Adrenal gland (tissue), 12 donors: ENCODE results near the gene IGFN1. TPM values are rescaled to one million over a fixed set of nuclear protein-coding genes. Genes with fewer than 3 reads are reported as not detected.

ENCODE experiments used
- DNase-seq, 7 donors: peaks; one replicate each; pipeline ENCODE4 v3.0.0-alpha.2; 2019 to 2020
- H3K27ac ChIP-seq, 5 donors: fragments of 200-600 bp; sonication (generic) in 4 of 5; 1 replicate in 3 of 5; 2 replicates in 2 of 5; pipeline versions ENCODE4 v1.5.1 to v1.8.0; 2016 to 2020; ENCODE audit warnings: mild to moderate bottlenecking in 1 of 5
- H3K27me3 ChIP-seq: fragments of 200-600 bp; 2 replicates; pipeline ENCODE4 v1.8.0; 2021
- H3K36me3 ChIP-seq, 2 donors: fragments of 200-600 bp; replicated peaks in 1 of 2; 1 replicate in 1 of 2; 2 replicates in 1 of 2; pipeline versions ENCODE4 v1.5.1 to v1.8.0; 2018 to 2022
- H3K4me1 ChIP-seq, 2 donors: fragments of 200-600 bp; replicated peaks in 1 of 2; 1 replicate in 1 of 2; 2 replicates in 1 of 2; pipeline versions ENCODE4 v1.5.1 to v1.8.0; 2018 to 2021
- H3K4me3 ChIP-seq, 4 donors: fragments of 200-600 bp; sonication (generic) in 3 of 4; one replicate each; pipeline ENCODE4 v1.5.1; 2016 to 2018
- H3K9me3 ChIP-seq, 3 donors: fragments of 200-600 bp; sonication (generic) in 1 of 3; replicated peaks in 1 of 3; 1 replicate in 2 of 3; 2 replicates in 1 of 3; pipeline versions ENCODE4 v1.5.1 to v1.8.0; 2016 to 2021
- CTCF ChIP-seq, 6 experiments: fragments of 450-650 bp in 4 of 6; fragments of 200-600 bp in 2 of 6; sonication (generic) in 1 of 6; IDR thresholded peaks; 1 replicate in 5 of 6; 2 replicates in 1 of 6; pipeline versions ENCODE4 v1.5.1 to v1.8.0; 2016 to 2021; ENCODE audit warnings: antibody characterized with exemption in 6 of 6, mild to moderate bottlenecking in 2 of 6, moderate library complexity in 1 of 6
- POLR2A ChIP-seq, 2 donors: fragments of 450-650 bp; IDR thresholded peaks; one replicate each; pipeline ENCODE4 v1.6.1; 2017; ENCODE audit warnings: antibody characterized with exemption in 2 of 2, mild to moderate bottlenecking in 2 of 2, moderate library complexity in 1 of 2
- WGBS, 4 donors: extraction: QIAGEN DNeasy Blood & Tissue Kit in 2 of 4; methylation state at CpG; one replicate each; pipeline versions ENCODE4 v1.1.5 to v1.1.7; 2013 to 2017; 5-methylcytosine and 5-hydroxymethylcytosine counted together
- intact Hi-C, 2 donors: fragments of 100-400 bp; cut with DNase I; formaldehyde crosslinking; loops; one replicate each; pipeline versions ENCODE4 v1.14.1 to v1.15.0; 2022 to 2023
- polyA plus RNA-seq, 3 donors: library from polyadenylated mRNA; stranded (reverse); fragments of 200-250 nt in 2 of 3; fragments of 350-450 nt in 1 of 3; fragmentation: Illumina TruSeq in 1 of 3; extraction: RNeasy Lipid Tissue Mini Kit (QIAGEN cat#74804) in 1 of 3; gene quantifications; one replicate each; pipeline ENCODE4 v1.2.3, GENCODE V29; 2013 to 2014
- total RNA-seq, 9 donors: library from RNA; depleted of rRNA in 4 of 9; stranded (reverse); fragments of >200 nt in 4 of 9; fragments of 120-200 nt in 1 of 9; fragmentation: NEBNext Ultra II Directional in 1 of 9; extraction: Animal tissue kit (Norgen Biotek cat#: 25700) in 1 of 9; gene quantifications; one replicate each; pipeline versions ENCODE4 v1.1.0 to v1.2.4, GENCODE V29; 2013 to 2023
- donor health status: healthy with polysubstance abuse.
- donor health status: Bipolar disorder and iron deficiency.
- donor health status: DM: yes; HTN: yes; CAD: no.
- donor health status: DM: no; HTN: no; CAD: no.
- donor health status: DM: no; HTN: no; CAD: no.
- donor health status: DM: yes; HTN: yes; CAD: no.

Gene IGFN1
- total and polyA plus RNA-seq, 12 donors: 0.09 to 3.0 (median 0.28) TPM; not detected in 3

GRCh38 chr1:201190005-201190404 is 619 bp upstream of the IGFN1 start:
- no peak for TF ChIP-seq CTCF (IDR thresholded peaks at IDR 0.05)
- Histone ChIP-seq H3K4me1 (peaks cover 0 to 1% of the 10 kb centered on the region in 2 donors), H3K27ac (no peak overlapping the region), H3K27me3 (peaks cover 3% of the 10 kb centered on the region), H3K9me3 (no peaks in the 10 kb centered on the region), H3K36me3 (no peaks in the 10 kb centered on the region), H3K4me3 (no peak overlapping the region)
- 88 to 94% (median 89%) methylated on average over 6 of the region's 6 CpGs for WGBS, 4 donors
- DNase-seq: no peak
- intact Hi-C loops: no loop called here

- Histone ChIP-seq H3K4me3 (no peak overlapping the region), H3K4me1 (no peaks in the 10 kb centered on the region), H3K27ac (no peak overlapping the region), H3K9me3 (no peaks in the 10 kb centered on the region), H3K27me3 (peaks cover 3% of the 10 kb centered on the region), H3K36me3 (no peaks in the 10 kb centered on the region)
- DNase-seq: peak in 1 of 7 donors; percentile 8
- 62 to 74% (median 71%) methylated on average over 13 to 18 of the region's 18 CpGs for WGBS, 4 donors
- TF ChIP-seq CTCF (IDR thresholded peaks at IDR 0.05) (no peak), POLR2A (IDR thresholded peaks at IDR 0.05) (no peak)
- intact Hi-C loops: no loop called here
Measured at GRCh38 chr1:201191653-201192260, 1.1 kb downstream of the IGFN1 start.

GRCh38 chr1:201192261-201192788 is 1.7 kb downstream of the IGFN1 start:
- Histone ChIP-seq H3K4me3 (no peak overlapping the region), H3K27me3 (peaks cover 3% of the 10 kb centered on the region), H3K27ac (no peak overlapping the region), H3K4me1 (no peaks in the 10 kb centered on the region), H3K9me3 (no peaks in the 10 kb centered on the region), H3K36me3 (no peaks in the 10 kb centered on the region)
- no peak for TF ChIP-seq CTCF (IDR thresholded peaks at IDR 0.05)
- TF ChIP-seq POLR2A (IDR thresholded peaks at IDR 0.05): no peak
- intact Hi-C loops: no loop called here
- WGBS, 4 donors: 59 to 82% (median 65%) methylated on average over 3 of the region's 3 CpGs
- no peak for DNase-seq

DNA sequence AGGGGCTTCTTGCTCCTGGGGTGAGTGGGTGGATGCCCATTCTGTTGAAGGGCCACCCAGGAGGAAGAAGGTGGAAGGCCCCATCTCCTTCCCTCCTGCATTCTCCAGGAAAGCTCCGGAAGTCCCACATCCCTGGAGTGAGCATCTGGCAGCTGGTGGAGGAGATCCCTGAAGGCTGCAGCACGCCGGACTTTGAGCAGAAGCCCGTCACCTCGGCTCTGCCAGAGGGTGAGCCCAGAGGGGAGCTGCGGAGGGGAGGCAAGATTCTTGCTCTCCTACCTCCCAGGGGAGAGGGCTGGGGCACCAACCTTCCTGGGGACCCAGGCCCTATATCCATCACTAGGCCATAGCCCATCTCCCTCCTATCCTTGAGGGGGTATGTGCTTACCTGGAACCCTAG is 3.4 kb downstream of the IGFN1 start:
- no peak for DNase-seq
- intact Hi-C loops: no loop called here
- no peak for TF ChIP-seq POLR2A (IDR thresholded peaks at IDR 0.05)
- no peak for TF ChIP-seq CTCF (IDR thresholded peaks at IDR 0.05)
- no peaks in the 10 kb centered on the region for H3K9me3 ChIP-seq
- no peaks in the 10 kb centered on the region for H3K36me3 ChIP-seq
- 70 to 85% (median 82%) methylated on average over 4 to 6 of the region's 6 CpGs for WGBS, 4 donors
- no peak overlapping the region for H3K27ac ChIP-seq
- H3K4me3 ChIP-seq: no peak overlapping the region
- no peaks in the 10 kb centered on the region for H3K4me1 ChIP-seq
- peaks cover 3% of the 10 kb centered on the region for H3K27me3 ChIP-seq
